Measurements from ENCODE around the gene COPS3. TPM values are rescaled to one million over a fixed set of nuclear protein-coding genes. Genes with fewer than 3 reads are reported as not detected.

COPS3 gene
- total and polyA plus RNA-seq, 2 of the 8 experiments (the other 6 are each of a cell fraction or from before 2014, with no cell fraction given): 82.9 to 110 TPM

- H3K27me3 ChIP-seq (replicated peaks in 1 of 4; ENCODE audit: control insufficient read depth in 3 of 4, extremely low read depth in 1 of 4, insufficient read depth in 3 of 4, low read length in 3 of 4): no peaks in the 10 kb centered on the region
- peaks cover 0 to 3% of the 10 kb centered on the region in 2 experiments for H4K20me1 ChIP-seq (replicated peaks in 1 of 2; ENCODE audit: control insufficient read depth in 1 of 2, insufficient read depth in 2 of 2, low read length in 2 of 2)
- no peak overlapping the region for H3K27ac ChIP-seq (ENCODE audit: low read depth, low read length)
- ChIA-PET POLR2A (ENCODE audit: partially characterized antibody) (interaction anchor here (1.2 kb wide), 1 partner anchor 20 kb away, joined by 3 read pairs; no protein-coding TSS in a partner anchor), CTCF (ENCODE audit: partially characterized antibody) (interaction anchor here (0.6 to 1.2 kb wide), 2 partner anchors 11 to 369 kb away, joined by 3 to 4 read pairs; no protein-coding TSS in a partner anchor)
- H4K8ac ChIP-seq (ENCODE audit: extremely low read depth, insufficient read depth, low read length): no peak overlapping the region
- H2BK15ac ChIP-seq (ENCODE audit: low read length): no peak overlapping the region
- H3K4me3 ChIP-seq (ENCODE audit: extremely low read depth in 1 of 4, insufficient read depth in 2 of 4, low read depth in 3 of 4, low read length in 4 of 4): no peak overlapping the region
- H3K79me2 ChIP-seq (ENCODE audit: control insufficient read depth in 1 of 2, insufficient read depth in 2 of 2, low read length in 2 of 2): no peaks in the 10 kb centered on the region
- no peak overlapping the region for H3K4ac ChIP-seq (replicated peaks; ENCODE audit: insufficient read length, low read depth, low read length)
- DNase-seq (ENCODE audit: low read depth in 1 of 2, low spot score in 2 of 2): no peak
- no peak overlapping the region for H2AK5ac ChIP-seq (ENCODE audit: low read depth, low read length)
- H4K5ac ChIP-seq (ENCODE audit: insufficient read length, low read depth, low read length): no peak overlapping the region
- H3K4me1 ChIP-seq (replicated peaks in 1 of 4; ENCODE audit: control insufficient read depth in 3 of 4, insufficient read depth in 4 of 4, low read length in 3 of 4): no peaks in the 10 kb centered on the region
- H3K56ac ChIP-seq (replicated peaks; ENCODE audit: insufficient read length, low read depth, low read length): no peak overlapping the region
- no peak overlapping the region for H3K4me2 ChIP-seq (ENCODE audit: insufficient read depth in 1 of 2, low read depth in 2 of 2, low read length in 2 of 2)
- no peak overlapping the region for H4K91ac ChIP-seq (replicated peaks; ENCODE audit: insufficient read length, low read length)
- no peaks in the 10 kb centered on the region for H3K79me1 ChIP-seq (ENCODE audit: low read depth, low read length)
- H2BK120ac ChIP-seq (replicated peaks; ENCODE audit: low read depth, low read length): no peak overlapping the region
- no peaks in the 10 kb centered on the region for H3K23me2 ChIP-seq (ENCODE audit: low read depth, low read length)
- FAIRE-seq: no peak
- H3K36me3 ChIP-seq (ENCODE audit: control insufficient read depth in 2 of 4, insufficient read depth in 4 of 4, low read length in 3 of 4): peaks cover 19 to 72% (median 44%) of the 10 kb centered on the region in 4 experiments
- H3K9ac ChIP-seq (replicated peaks in 1 of 4; ENCODE audit: extremely low read depth in 1 of 4, low read depth in 3 of 4, low read length in 3 of 4): no peak overlapping the region
- no peak overlapping the region for H2AFZ ChIP-seq (ENCODE audit: low read length)
- H2BK5ac ChIP-seq (ENCODE audit: low read depth, low read length): no peak overlapping the region
- H3K18ac ChIP-seq (ENCODE audit: extremely low read depth, low read length): no peak overlapping the region
- no peak overlapping the region for H3K23ac ChIP-seq (ENCODE audit: insufficient read length)
- no peaks in the 10 kb centered on the region for H3K9me3 ChIP-seq (ENCODE audit: insufficient read depth in 2 of 2, low read depth in 1 of 2, low read length in 1 of 2)
- 74% methylated on average over 2 of the region's 2 CpGs; no CpG with 5 or more reads in 1 of the 2 experiments for WGBS, 2 experiments (ENCODE audit: extremely low coverage in 1 of 2, insufficient coverage in 1 of 2, insufficient read length in 1 of 2, insufficient replicate concordance in 2 of 2, low coverage in 1 of 2, low lambda C conversion rate in 2 of 2, missing lambda C conversion rate in 1 of 2)
- no peak overlapping the region for H2BK12ac ChIP-seq (ENCODE audit: low read depth, low read length)
- H2BK20ac ChIP-seq (ENCODE audit: low read length): no peak overlapping the region
- no peak overlapping the region for H3K14ac ChIP-seq (ENCODE audit: insufficient read length)
- TF ChIP-seq CREB1 (IDR thresholded peaks at IDR 0.05) (no peak), RBBP5 (IDR thresholded peaks at IDR 0.05; ENCODE audit: borderline replicate concordance, low read depth, low read length) (no peak), POU5F1 (IDR thresholded peaks at IDR 0.05; ENCODE audit: low read depth, low read length) (no peak), ATF3 (IDR thresholded peaks at IDR 0.05; ENCODE audit: insufficient read depth, low read depth, low read length) (no peak), POLR2AphosphoS5 (IDR thresholded peaks at IDR 0.05; ENCODE audit: low read depth, low read length) (no peak), RAD21 (IDR thresholded peaks at IDR 0.05 in 1 of 2, conservative IDR thresholded peaks at IDR 0.05 in 1 of 2; ENCODE audit: low read depth in 2 of 2, low read length in 2 of 2) (no peak), NANOG (IDR thresholded peaks at IDR 0.05; ENCODE audit: insufficient read depth, low read depth, low read length, poor library complexity, severe bottlenecking) (no peak), JUN (IDR thresholded peaks at IDR 0.05; ENCODE audit: low read depth, low read length) (no peak)
These were observed 16.6 kb downstream of the COPS3 start for GRCh38 chr17:17264430-17264829.
